IMR-90 (cell line): ENCODE measurements around the gene PIGW. TPM values are rescaled to one million over a fixed set of nuclear protein-coding genes. Genes with fewer than 3 reads are reported as not detected.

Experiments
- ATAC-seq: fragments of 200-7000 bp; cut with Tn5 transposase; 2 replicates; pipeline ENCODE4 v1.9.1; 2020; ENCODE audit warnings: low read depth, mild to moderate bottlenecking, moderate library complexity
- BruUV-seq: library from RNA; stranded (reverse); fragments of 400-500 nt; replicated peaks from 2 replicates; lab custom pipeline; 2021; lab: Mats Ljungman, UMichigan
- CTCF ChIA-PET: fragments of 300-600 bp; formaldehyde crosslinking; extraction: SDS; loops from one replicate; lab custom pipeline; 2021; ENCODE audit warnings: antibody characterized with exemption; lab: Yijun Ruan, JAX
- POLR2A ChIA-PET: fragments of 300-600 bp; sonication (Branson Sonifier 250); formaldehyde crosslinking; loops from one replicate; lab custom pipeline; 2022; ENCODE audit warnings: antibody characterized with exemption; ENCODE audit not compliant: unreplicated experiment; lab: Charles Lee
- DNase-seq: peaks from one replicate; pipeline ENCODE4 v3.0.0; 2013
- H2AFZ ChIP-seq: replicated peaks from 2 replicates; pipeline ENCODE3; 2013; ENCODE audit warnings: low read length, mild to moderate bottlenecking; ENCODE audit not compliant: poor library complexity
- H2AK5ac ChIP-seq: 2 replicates; pipeline ENCODE4 v1.6.1; 2013; ENCODE audit warnings: low read depth, low read length, inconsistent platforms
- H2AK9ac ChIP-seq: replicated peaks from 2 replicates; pipeline ENCODE3; 2013; ENCODE audit warnings: mild to moderate bottlenecking, low read depth, low read length, moderate library complexity; ENCODE audit not compliant: poor library complexity
- H2BK120ac ChIP-seq: 2 replicates; pipeline ENCODE4 v1.6.1; 2013; ENCODE audit warnings: low read depth, low read length, inconsistent platforms
- H2BK15ac ChIP-seq: 3 replicates; pipeline ENCODE4 v1.6.1; 2013; ENCODE audit warnings: low read depth, low read length, inconsistent platforms
- H2BK20ac ChIP-seq: 2 replicates; pipeline ENCODE4 v1.6.1; 2013; ENCODE audit warnings: low read depth, mild to moderate bottlenecking, inconsistent platforms, low read length, moderate library complexity
- H2BK5ac ChIP-seq: 2 replicates; pipeline ENCODE4 v1.6.1; 2013; ENCODE audit warnings: mild to moderate bottlenecking, low read depth, low read length, inconsistent platforms; ENCODE audit not compliant: poor library complexity, severe bottlenecking
- H3K14ac ChIP-seq: replicated peaks from 2 replicates; pipeline ENCODE4 v1.6.1; 2013; ENCODE audit warnings: low read depth, low read length, inconsistent platforms
- H3K18ac ChIP-seq: 2 replicates; pipeline ENCODE4 v1.6.1; 2013; ENCODE audit warnings: low read depth, low read length, control low read depth
- H3K23ac ChIP-seq: 2 replicates; pipeline ENCODE4 v1.6.1; 2013; ENCODE audit warnings: low read depth, low read length, inconsistent platforms
- H3K27ac ChIP-seq: 2 replicates; pipeline ENCODE4 v1.5.1; 2013; ENCODE audit warnings: mild to moderate bottlenecking, control low read depth, low read length; ENCODE audit not compliant: insufficient read depth
- H3K27me3 ChIP-seq: 2 replicates; pipeline ENCODE4 v1.6.1; 2013; ENCODE audit warnings: low read length; ENCODE audit not compliant: control insufficient read depth, insufficient read depth
- H3K36me3 ChIP-seq: 2 replicates; pipeline ENCODE4 v1.6.1; 2013; ENCODE audit warnings: low read length, mixed read lengths; ENCODE audit not compliant: control insufficient read depth, insufficient read depth
- H3K4ac ChIP-seq: 2 replicates; pipeline ENCODE4 v1.6.1; 2013; ENCODE audit warnings: low read depth, low read length, inconsistent platforms
- H3K4me1 ChIP-seq: 2 replicates; pipeline ENCODE4 v1.6.1; 2013; ENCODE audit warnings: low read length, mixed read lengths; ENCODE audit not compliant: control insufficient read depth, insufficient read depth
- H3K4me2 ChIP-seq: 2 replicates; pipeline ENCODE4 v1.6.1; 2013; ENCODE audit warnings: low read depth, mild to moderate bottlenecking, control low read depth, low read length, moderate library complexity
- H3K4me3 ChIP-seq: 2 replicates; pipeline ENCODE4 v1.5.1; 2013; ENCODE audit warnings: low read depth, mild to moderate bottlenecking, control low read depth, low read length, moderate library complexity; ENCODE audit not compliant: insufficient read depth
- H3K56ac ChIP-seq: 2 replicates; pipeline ENCODE4 v1.6.1; 2013; ENCODE audit warnings: low read length, inconsistent platforms; ENCODE audit not compliant: insufficient read depth; ENCODE audit errors: extremely low read depth
- H3K79me1 ChIP-seq, 2 experiments: 2 replicates each; pipeline ENCODE4 v1.6.1; 2013; ENCODE audit warnings: low read length in 2 of 2, inconsistent platforms in 1 of 2, low read depth in 1 of 2
- H3K9ac ChIP-seq: 2 replicates; pipeline ENCODE4 v1.6.1; 2013; ENCODE audit warnings: low read depth, low read length, control low read depth
- H3K9me1 ChIP-seq: 2 replicates; pipeline ENCODE4 v1.6.1; 2013; ENCODE audit warnings: low read length, inconsistent platforms; ENCODE audit not compliant: insufficient read depth
- H3K9me3 ChIP-seq: 2 replicates; pipeline ENCODE4 v1.6.1; 2013; ENCODE audit warnings: low read length; ENCODE audit not compliant: control insufficient read depth, insufficient read depth
- H4K20me1 ChIP-seq: 2 replicates; pipeline ENCODE4 v1.6.1; 2013; ENCODE audit warnings: low read length, inconsistent platforms; ENCODE audit not compliant: insufficient read depth
- H4K5ac ChIP-seq: 2 replicates; pipeline ENCODE4 v1.6.1; 2013; ENCODE audit warnings: mild to moderate bottlenecking, low read depth, low read length, control low read depth
- H4K8ac ChIP-seq, 2 experiments: 2 replicates each; pipeline ENCODE4 v1.6.1; 2013; ENCODE audit warnings: low read depth in 2 of 2, low read length in 2 of 2, control low read depth in 1 of 2, inconsistent platforms in 1 of 2
- H4K91ac ChIP-seq: 2 replicates; pipeline ENCODE4 v1.6.1; 2013; ENCODE audit warnings: low read depth, low read length, inconsistent platforms; ENCODE audit not compliant: insufficient read depth
- BHLHE40 ChIP-seq: fragments of 150-350 bp; IDR thresholded peaks from 2 replicates; pipeline ENCODE4 v1.6.1; 2016; ENCODE audit warnings: mild to moderate bottlenecking, low read depth, low read length
- CEBPB ChIP-seq: IDR thresholded peaks from 2 replicates; pipeline ENCODE4 v1.6.1; 2012; ENCODE audit warnings: low read depth, low read length, improper control_type of control experiment
- CHD1 ChIP-seq: IDR thresholded peaks from 2 replicates; pipeline ENCODE4 v1.6.1; 2012; ENCODE audit warnings: low read depth, low read length, improper control_type of control experiment
- CTCF ChIP-seq: conservative IDR thresholded peaks from 2 replicates; pipeline ENCODE4 v1.5.1; 2012; ENCODE audit warnings: mild to moderate bottlenecking, low read depth, low read length, improper control_type of control experiment
- ELK1 ChIP-seq: fragments of 150-350 bp; IDR thresholded peaks from 2 replicates; pipeline ENCODE4 v1.6.1; 2016; ENCODE audit warnings: low read depth, mild to moderate bottlenecking, low read length, moderate library complexity, borderline replicate concordance
- FOS ChIP-seq: fragments of 150-350 bp; IDR thresholded peaks from 2 replicates; pipeline ENCODE4 v1.6.1; 2016; ENCODE audit warnings: low read depth, low read length
- MAFK ChIP-seq: IDR thresholded peaks from 2 replicates; pipeline ENCODE4 v1.6.1; 2012; ENCODE audit warnings: low read depth, low read length, improper control_type of control experiment
- MAZ ChIP-seq: IDR thresholded peaks from 2 replicates; pipeline ENCODE4 v1.6.1; 2012; ENCODE audit warnings: low read depth, mild to moderate bottlenecking, low read length, improper control_type of control experiment, moderate library complexity, borderline replicate concordance
- MXI1 ChIP-seq: IDR thresholded peaks from 2 replicates; pipeline ENCODE4 v1.6.1; 2012; ENCODE audit warnings: low read depth, mild to moderate bottlenecking, low read length, moderate library complexity, borderline replicate concordance
- POLR2A ChIP-seq: IDR thresholded peaks from 2 replicates; pipeline ENCODE4 v1.6.1; 2012; ENCODE audit warnings: mild to moderate bottlenecking, low read depth, low read length
- RAD21 ChIP-seq: IDR thresholded peaks from 2 replicates; pipeline ENCODE4 v1.6.1; 2012; ENCODE audit warnings: low read length, improper control_type of control experiment
- RCOR1 ChIP-seq: IDR thresholded peaks from 2 replicates; pipeline ENCODE4 v1.6.1; 2012; ENCODE audit warnings: mild to moderate bottlenecking, low read length, improper control_type of control experiment; ENCODE audit not compliant: insufficient replicate concordance
- RFX5 ChIP-seq: IDR thresholded peaks from 2 replicates; pipeline ENCODE4 v1.8.0; 2012; ENCODE audit warnings: low read depth, mild to moderate bottlenecking, low read length, moderate library complexity
- SMC3 ChIP-seq: fragments of 150-350 bp; IDR thresholded peaks from 2 replicates; pipeline ENCODE4 v1.6.1; 2016; ENCODE audit warnings: low read depth, mild to moderate bottlenecking, antibody characterized with exemption, low read length, moderate library complexity
- USF2 ChIP-seq: fragments of 150-350 bp; IDR thresholded peaks from 2 replicates; pipeline ENCODE4 v1.6.1; 2017; ENCODE audit warnings: mild to moderate bottlenecking, antibody characterized with exemption, low read length, low read depth
- WGBS, 2 experiments: methylation state at CpG; one replicate each; pipeline versions ENCODE4 v1.1.5 to v1.1.7; 2013; ENCODE audit warnings: missing lambda C conversion rate in 2 of 2; ENCODE audit not compliant: insufficient read length in 1 of 2; ENCODE audit errors: extremely low coverage in 2 of 2; 5-methylcytosine and 5-hydroxymethylcytosine counted together
- dilution Hi-C: fragments of 300-500 bp; cut with HindIII; formaldehyde crosslinking; loops from one replicate; pipeline ENCODE4 v1.14.3; 2018; ENCODE audit warnings: low sequenced_read_pairs; ENCODE audit not compliant: unreplicated experiment
- in situ Hi-C: fragments of 300-500 bp; cut with MboI; formaldehyde crosslinking; loops from 3 replicates; pipeline ENCODE4 v1.14.3; 2019; ENCODE audit warnings: low sequenced_read_pairs, inconsistent platforms, mixed read lengths
- intact Hi-C: fragments of 100-400 bp; cut with micrococcal nuclease; formaldehyde crosslinking; loops from 2 replicates; pipeline ENCODE4 v1.10.0; 2022
- polyA plus RNA-seq, 3 experiments: library from polyadenylated mRNA; depleted of rRNA; stranded (reverse); fragments of >200 nt; gene quantifications; 2 replicates each; pipeline ENCODE4 v1.2.3, GENCODE V29; 2012; ENCODE audit warnings: low replicate concordance in 1 of 3
- total RNA-seq: library from RNA; depleted of rRNA; stranded (reverse); fragments of >200 nt; gene quantifications from 2 replicates; pipeline ENCODE4 v1.2.3, GENCODE V29; 2012

PIGW gene
- total and polyA plus RNA-seq, 2 of the 4 experiments (the other 2 are of a cell fraction): 4.5 to 5.5 TPM

GRCh38 chr17:36485027-36485426 is 49.8 kb upstream of the PIGW start:
- Histone ChIP-seq H3K9me3 (no peaks in the 10 kb centered on the region), H3K18ac (no peak overlapping the region), H2BK5ac (no peak overlapping the region), H4K5ac (no peak overlapping the region), H4K8ac (no peak overlapping the region), H3K56ac (no peak overlapping the region), H3K23ac (no peak overlapping the region), H3K4me1 (0 out of 2 replicates have a peak, but pooled peaks cover 1% of the 10 kb centered on the region), H2BK20ac (no peak overlapping the region), H3K36me3 (no peaks in the 10 kb centered on the region), H3K9me1 (0 out of 2 replicates have a peak, but pooled peaks cover 9% of the 10 kb centered on the region), H2BK15ac (no peak overlapping the region), H3K27me3 (peaks cover 7% of the 10 kb centered on the region; the same call in 1 of the 2 replicates), H3K27ac (no peak overlapping the region), H3K4ac (no peak overlapping the region), H3K79me1 (peaks cover 8 to 21% of the 10 kb centered on the region in 2 experiments; a peak in 2 of 4 replicates), H2AK9ac (no peak overlapping the region), H2BK120ac (no peak overlapping the region), H3K4me2 (no peak overlapping the region), H2AFZ (no peak overlapping the region), H3K4me3 (no peak overlapping the region), H4K91ac (no peak overlapping the region), H3K9ac (no peak overlapping the region), H2AK5ac (no peak overlapping the region), H3K14ac (no peak overlapping the region), H4K20me1 (no peaks in the 10 kb centered on the region)
- no peak for TF ChIP-seq CEBPB
- TF ChIP-seq MAFK: no peak
- no peak for TF ChIP-seq CTCF
- no peak for TF ChIP-seq BHLHE40
- TF ChIP-seq CHD1: no peak
- no peak for TF ChIP-seq USF2
- TF ChIP-seq MAZ: no peak
- no peak for TF ChIP-seq POLR2A
- no peak for TF ChIP-seq RAD21
- TF ChIP-seq FOS: no peak
- no peak for TF ChIP-seq MXI1
- TF ChIP-seq SMC3: no peak
- no peak for TF ChIP-seq RFX5
- no peak for TF ChIP-seq RCOR1
- no peak for TF ChIP-seq ELK1
- no peak for DNase-seq
- dilution Hi-C loops (no loop called here), in situ Hi-C loops (no loop called here), intact Hi-C loops (no loop called here)
- POLR2A ChIA-PET: no interaction called here
- CTCF ChIA-PET: no interaction called here
- no peak for ATAC-seq
- 40% methylated on average over 1 of the region's 8 CpGs; no CpG with 5 or more reads in 1 of the 2 experiments for WGBS, 2 experiments
- no TSS peak for BruUV-seq
